NCI-H345 (cell line): ENCODE results near the gene GFPT2.

Source experiments
- DNase-seq: peaks from one replicate; lab custom pipeline; 2025; lab: John Stamatoyannopoulos, UW

Gene GFPT2

DNA sequence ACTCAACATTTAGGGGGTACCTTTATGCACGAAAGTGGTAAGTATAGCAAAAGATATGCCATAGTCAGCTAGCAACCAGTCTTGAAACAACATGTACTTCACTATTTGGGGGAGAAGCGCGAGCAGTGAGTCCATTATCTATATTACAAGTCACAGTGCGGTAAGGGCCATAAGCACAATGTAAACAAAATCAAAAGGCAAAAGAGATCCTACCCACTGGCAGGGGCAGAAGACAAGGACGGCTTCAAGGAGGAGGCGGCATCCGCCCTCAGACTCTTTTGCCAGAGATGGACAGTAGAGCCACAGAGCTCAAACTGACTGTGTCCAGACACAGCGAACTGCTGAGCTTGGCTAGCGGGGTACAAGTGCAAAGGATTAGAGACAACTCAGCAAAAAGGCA, 70.9 kb downstream of the GFPT2 start:
- DNase-seq, result no peak

DNA sequence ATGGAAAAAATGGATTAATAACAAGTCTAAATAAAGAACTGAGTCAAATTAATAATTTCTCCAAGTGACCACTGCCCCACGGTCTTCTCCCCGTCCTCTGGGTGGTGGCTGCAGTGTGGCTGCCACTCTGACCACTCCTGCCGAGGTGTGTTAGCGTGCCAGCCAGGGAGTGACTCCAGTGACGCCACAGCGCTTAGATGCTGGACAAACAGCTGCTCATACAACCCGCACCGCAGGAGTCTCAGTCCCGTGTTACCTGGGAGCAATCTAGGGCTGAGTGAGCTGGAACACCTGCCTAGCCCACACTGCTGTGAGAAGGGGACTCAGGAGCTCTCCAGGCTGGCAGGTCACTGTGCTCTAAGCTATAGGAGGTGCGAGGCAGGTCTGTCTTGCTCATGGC, 71.4 kb downstream of the GFPT2 start:
- peak; percentile 95 for DNase-seq

DNA sequence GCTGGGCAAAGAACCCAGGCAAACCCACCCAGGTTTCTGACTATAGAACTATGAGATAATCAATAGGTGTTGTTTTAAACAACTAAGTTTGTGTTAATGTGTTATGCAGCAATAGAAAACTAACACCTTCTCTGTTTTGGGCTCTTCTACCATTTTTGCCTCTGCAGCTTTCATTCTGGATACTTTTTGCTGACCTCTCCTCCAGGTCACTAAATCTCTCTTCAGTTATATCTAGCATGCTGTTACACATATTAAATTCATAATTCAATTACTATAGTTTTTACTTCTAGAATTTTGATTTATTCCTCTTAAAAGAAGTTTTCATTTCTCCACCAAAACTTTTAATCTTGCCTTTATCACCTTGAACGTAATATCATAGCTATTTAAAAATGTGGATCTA, 78.4 kb downstream of the GFPT2 start:
- no peak for DNase-seq

DNA sequence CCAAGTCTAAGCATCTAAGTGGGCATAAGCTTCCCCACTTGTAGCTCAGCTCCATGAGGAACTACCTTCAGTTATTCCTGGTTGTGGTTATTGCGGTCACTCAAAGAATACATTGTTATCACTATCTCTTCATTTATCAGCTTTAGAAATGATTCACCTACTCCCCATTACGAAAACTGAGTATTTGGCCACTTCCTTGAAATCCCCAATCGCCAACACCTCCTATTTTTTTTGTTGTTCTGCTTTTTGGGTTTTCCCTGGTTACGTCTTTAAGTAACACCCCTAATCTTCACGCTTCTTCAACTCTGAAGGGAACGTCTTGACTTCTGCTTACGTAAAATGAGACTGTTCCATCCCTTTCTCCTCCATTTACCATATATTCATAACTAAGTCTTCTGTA, 81.9 kb downstream of the GFPT2 start:
- DNase-seq, result no peak

DNA sequence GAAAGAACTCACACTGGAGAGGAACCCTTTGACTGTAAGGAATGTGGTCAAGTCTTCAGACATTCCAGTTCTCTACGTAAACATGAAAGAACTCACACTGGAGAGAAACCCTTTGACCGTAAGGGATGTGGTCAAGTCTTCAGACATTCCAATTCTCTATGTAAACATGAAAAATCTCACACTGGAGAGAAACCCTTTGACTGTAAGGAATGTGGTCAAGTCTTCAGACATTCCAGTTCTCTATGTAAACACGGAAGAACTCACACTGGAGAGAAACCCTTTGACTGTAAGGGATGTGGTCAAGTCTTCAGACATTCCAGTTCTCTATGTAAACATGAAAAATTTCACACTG, 93.9 kb downstream of the GFPT2 start:
- DNase-seq, result no peak

DNA sequence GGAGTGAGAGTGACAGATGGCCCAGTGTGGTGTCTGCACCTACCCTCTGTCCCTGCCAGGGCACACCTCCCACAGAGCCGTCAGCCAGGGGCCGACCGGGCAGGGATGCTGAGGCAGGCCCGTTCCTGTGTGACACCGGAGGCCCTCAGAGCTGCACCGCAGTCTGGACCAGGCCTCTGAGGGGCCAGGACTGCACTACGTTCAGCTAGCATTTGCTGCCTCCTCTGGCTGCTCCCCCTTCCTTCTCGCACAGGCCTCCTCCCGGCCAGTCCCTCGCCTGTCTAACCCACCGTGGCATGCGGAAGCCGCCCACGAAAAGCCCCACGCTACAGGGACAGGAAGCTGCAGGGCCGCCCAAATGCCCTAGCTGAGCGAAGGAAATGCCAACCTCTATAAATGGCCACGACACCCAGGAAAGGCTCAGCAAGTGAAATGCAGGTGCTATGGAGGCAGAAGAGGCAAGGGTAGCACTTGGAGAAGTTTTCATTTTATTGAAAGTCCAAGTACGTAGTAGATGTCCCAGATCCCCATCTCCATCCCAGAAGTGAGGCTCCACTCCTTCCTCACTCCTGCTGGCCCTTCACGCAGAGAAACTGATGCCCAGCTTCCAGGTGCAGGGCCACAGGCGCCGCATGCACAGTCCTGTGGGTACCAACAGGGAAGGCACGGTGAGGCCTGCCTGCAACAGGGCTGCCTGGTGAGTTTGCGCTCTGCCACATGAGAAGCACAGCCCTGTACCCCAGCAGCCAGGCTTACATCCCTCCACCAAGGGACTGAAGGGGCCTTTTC, 99.9 kb downstream of the GFPT2 start:
- no peak for DNase-seq

DNA sequence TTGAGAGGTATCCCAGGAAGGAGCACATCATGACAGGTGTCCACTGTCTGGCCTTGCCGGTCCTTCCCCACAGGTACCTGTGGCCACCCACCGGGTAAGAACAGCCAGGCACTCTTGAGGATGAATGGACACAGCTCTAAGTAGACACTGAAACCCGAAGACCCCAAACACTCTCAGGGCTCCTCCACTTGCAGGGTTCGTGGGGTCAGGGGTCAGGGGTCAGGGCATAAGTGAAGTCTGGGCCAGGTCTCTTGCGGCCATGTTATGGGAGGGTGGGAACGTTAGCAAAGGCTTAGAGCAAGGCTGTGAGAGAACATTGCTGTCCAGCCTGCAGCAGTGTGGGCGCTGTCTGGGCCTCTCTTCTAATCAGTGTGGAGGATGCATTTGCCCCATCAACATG, 101.2 kb downstream of the GFPT2 start:
- DNase-seq, result no peak

DNA sequence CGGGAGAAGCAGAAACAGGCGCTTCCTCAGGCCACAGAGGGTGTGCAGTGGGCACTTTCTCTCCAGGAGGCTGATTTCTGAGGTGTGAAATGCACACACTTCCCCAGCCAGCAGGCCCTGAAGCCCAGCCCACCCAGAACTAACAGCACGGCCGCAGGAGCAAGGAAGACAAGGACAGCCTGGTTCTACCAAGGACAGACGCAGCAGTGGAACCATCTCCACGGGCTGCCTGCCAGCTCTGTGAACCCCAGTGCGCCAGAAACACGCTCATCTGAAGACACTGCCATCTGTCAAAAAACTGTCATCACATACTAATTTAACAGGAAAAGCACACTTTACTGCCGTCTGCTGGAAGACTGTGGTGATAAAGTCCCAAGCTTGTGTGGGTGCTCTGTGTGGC, 102.0 kb downstream of the GFPT2 start:
- no peak for DNase-seq
